T-helper 9 cell (primary cell): ENCODE results near the gene ANO2.

ENCODE experiments used
- DNase-seq: peaks from one replicate; pipeline ENCODE4 v3.0.0-alpha.2; 2020

The ANO2 gene

DNA sequence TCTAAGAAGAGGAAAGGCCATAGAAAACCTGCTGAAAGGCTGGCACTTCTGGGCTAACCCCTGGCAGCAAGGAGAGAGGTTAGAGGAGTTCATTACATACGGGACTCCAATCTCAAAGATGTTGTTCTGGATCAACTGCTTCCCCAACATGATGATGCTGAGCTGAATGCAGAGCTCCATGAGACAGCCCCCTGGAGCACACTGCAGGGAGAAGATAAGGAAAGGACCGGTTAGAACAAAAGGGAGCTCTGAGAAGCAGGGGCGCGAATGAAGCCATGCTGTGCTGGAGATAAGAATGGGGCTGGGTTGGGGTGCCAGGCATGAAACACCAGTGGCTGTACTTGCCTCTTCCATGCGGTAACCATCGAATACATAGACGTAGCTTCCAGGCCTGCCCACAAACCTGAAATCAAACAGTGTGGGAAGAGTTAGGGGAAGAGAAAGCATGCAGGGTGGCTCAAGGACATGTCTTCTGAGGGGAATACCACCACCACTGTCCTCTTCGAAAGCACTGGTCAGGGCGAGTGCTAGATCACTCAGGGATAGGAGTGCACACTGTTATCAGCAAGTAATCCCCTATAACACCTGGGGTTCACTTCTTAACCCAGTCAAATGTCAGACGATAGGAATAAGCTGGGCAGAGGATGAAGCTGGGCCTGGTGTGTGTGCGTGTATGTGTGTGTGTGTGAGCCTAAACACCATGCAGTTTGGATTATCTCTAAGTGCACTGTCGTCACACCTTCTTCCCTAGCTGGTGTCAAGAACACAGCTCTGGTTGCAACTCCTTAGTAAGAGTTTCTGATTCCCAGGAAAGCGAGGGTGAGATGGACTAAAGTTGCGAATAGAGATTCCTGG is 332.3 kb downstream of the ANO2 start:
- DNase-seq, result no peak

DNA sequence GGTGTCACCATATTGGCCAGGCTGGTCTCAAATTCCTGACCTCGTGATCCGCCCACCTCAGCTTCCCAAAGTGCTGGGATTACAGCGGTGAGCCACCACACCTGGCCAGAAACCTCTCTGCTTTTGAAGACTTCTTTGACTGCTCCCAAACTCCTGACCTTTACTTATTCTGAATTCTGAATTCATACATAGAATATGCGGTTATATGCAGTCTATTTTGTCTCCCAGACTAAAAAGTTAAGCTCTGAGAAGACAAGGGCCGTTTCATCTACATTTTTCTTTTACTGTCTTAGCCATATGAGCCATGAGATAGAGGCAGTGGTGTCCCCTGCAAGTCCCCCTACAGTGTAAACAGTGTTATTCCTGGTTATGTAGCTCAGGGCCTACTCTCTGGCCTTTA is 333.9 kb downstream of the ANO2 start:
- DNase-seq, result no peak

DNA sequence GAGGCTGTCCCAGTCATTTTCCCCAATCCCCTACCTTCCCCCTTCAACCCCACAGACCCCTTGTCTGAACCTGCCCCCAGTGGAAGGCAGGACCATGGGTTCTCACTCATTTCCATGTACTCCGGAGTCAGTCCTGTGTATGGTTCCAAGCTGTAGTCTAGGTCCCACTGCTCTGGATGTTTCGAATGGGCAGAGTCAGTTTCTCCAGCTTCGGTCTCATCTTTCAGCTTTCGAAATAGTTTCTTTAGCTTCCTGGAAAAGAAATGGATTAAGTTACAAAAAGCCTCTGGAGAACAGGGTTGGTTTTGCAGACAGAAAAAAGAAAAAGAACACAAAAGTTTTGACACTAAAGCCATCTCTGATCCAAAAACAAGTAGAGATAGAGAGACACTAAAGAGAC is 345.7 kb downstream of the ANO2 start:
- no peak for DNase-seq

DNA sequence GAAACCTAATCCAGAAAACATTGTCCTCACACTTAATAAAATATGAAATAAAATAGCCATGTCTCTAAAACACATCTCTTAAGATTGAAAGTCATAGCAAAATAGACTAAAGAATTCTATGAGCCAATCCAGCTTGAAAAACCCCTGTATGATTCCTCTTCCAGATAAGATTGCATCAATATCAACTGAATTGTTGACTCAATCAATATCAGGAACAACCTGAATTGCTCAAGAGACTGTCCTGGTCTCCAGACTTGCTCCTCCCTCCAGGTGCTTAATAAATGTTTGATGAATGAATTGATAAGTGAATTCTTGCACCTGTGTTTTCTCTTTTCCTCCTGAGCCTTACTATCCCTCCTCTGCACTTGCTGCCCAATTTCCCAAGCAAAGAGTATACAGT is 351.1 kb downstream of the ANO2 start:
- no peak for DNase-seq

DNA sequence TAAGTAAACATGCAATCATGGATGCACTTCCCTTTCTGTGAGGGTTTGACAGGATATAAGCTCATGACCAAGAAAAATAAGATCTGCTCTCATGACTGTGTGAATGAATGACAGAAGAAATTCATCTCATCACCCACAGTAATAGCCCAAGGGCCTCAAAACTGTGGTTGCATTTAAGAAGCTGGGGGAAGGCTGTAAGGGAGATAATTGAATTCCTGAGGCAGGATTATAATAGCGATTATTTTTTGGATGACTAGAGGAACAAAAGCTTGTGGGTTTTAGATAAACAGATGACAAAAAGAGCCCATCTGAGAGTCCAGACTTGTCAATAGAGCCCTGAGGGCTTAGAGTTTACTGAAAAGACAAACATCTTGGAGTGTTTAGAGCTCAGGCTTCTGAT is 352.0 kb downstream of the ANO2 start:
- no peak for DNase-seq

DNA sequence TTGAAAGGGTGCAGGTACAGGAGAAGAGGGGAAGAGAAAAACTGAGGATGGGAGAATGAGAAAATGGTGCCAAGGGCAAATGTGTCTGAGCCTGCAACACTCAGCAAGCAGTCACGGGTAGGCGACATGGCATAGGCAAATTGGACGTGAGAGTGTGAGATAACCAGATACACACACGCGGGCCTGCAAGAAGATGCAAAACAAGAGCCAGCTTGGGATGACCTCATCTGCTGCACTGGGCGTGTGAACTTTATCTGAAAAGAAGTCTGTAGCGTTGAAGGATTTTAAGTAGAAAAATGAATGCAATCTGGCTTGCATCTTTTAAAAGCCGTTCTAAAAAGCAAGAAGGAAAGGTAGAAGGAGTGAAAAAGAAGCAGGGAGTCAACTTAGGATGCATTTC is 352.7 kb downstream of the ANO2 start:
- no peak for DNase-seq

DNA sequence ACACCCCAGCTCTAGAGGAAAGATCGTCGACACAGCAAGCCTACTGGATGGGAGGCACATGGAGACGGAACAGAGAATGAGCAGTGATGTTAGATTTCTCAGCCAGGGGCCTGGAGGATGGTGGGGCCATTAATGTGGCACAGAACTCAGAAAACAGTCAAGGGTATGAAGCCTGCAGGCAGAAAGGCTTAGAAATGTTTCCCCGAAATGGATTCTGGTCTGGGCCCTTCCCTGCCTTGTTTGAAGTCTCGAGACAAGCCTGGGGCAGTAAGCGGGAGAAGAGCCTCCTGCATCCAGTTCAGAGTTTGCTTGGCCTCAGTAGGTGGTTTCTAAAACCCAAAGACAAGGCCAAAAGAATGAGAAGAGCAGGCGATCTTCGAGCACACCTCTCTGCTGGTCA is 354.7 kb downstream of the ANO2 start:
- DNase-seq, result no peak

DNA sequence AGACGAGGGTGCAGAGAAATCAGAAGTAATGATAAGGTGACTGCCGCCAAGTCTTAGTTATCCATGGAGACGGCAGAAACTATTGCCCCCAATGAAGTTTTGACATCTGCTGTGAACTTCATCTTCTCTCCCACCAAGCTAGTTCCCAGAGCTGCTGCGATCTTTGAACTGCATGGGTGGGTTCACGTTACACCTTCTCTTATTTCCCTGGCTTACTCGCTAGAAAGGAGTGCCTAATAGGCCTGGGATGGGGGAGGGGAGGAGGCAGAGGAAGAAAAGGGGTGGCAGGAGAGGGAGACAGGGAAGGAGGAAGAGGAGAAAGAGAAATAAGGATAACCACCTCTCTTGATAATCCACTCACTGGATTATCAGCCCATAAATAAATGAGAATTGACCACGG is 356.0 kb downstream of the ANO2 start:
- no peak for DNase-seq

DNA sequence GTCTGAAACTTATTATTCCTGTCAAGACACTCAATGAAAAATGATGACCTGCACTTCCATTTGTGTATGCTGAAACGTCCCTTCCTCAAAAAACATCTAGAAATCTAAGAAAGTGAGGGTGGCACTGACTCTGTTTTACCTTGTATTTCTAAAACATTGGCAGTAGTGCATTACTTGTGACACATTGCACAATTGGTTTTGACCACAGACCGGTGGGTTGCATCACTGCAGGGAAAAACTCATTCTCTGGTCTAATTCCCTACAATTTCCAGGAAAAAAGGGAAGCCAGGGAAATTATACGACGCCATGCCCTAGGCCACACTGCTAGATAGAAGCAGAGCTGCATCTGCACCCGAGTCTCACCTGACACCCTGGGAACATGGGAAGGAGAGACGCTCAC is 356.5 kb downstream of the ANO2 start:
- DNase-seq, result no peak

DNA sequence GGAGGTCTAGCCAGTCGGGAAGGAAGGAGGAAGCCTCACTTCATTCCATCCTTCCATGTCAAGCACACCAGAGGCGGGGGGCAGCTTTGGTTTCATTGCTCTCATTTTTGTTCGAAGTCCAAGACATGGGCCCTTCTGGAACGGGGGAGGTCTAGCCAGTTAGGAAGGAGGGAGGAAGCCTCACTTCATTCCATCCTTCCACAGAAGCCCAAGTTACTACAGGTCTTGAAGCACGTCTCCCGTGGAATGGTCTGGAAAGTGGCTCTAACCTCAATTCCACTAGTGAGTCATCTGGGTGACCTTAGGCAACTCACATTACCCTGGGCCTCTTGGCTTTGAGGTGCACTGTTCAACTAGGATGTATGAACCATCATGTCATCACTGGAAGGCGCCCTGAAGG is 356.9 kb downstream of the ANO2 start:
- no peak for DNase-seq

DNA sequence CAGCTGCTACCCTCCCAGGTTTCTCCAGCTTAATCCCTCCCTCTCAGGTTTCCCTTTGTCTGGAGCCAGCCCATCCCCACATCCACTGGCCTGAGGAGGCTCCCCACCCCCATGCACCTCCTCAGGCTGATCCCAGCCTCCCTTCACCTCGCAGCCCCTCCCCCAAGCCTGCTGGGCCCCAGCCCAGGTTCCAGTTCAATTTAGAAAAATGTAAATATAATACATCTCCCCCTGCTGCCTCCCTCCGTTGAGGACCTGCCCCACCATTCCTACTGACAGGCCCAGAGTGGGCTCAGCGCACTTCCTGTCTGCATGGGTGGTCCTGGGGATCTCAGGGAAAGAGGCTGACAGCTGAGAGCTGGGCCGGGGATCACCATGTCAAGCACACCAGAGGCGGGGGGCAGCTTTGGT is 357.3 kb downstream of the ANO2 start:
- no peak for DNase-seq

DNA sequence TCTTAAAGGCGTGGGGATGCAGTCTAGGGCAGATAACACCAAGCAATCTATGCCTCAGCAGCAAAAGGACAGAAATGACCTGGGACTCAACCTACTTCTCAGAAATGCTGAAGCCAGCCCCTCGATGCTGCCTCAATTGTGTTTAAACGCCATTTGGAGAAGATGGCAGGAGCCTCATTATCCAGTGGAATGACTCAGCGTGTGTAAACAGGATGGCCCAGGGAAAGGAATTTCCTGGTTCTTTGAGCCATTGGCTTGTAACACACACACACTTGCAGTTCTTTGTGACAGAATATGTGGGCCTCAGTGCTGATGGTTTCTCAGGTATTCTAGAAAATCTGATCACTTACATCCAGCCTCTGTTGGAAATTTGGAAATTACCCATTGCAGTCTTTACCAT is 358.9 kb downstream of the ANO2 start:
- DNase-seq, result no peak

DNA sequence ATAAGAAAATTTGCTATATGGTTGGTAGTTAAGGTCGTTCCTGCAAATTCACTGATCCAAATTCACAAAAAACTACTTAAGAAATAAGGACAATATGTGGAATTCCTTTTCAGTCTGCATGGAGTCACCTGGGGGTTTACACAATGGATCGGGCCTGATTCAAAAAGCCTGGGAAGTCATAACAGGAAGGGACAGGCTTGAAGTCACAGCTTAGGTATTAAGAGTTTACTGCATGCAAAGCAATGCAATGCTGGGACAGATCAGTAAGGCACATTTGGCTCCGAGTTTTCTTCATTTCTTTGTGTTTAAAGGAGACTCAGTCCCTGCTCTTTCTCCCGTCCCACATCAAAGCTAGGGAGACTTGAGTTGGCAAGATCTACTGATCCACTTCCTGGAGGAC is 359.9 kb downstream of the ANO2 start:
- DNase-seq, result no peak

DNA sequence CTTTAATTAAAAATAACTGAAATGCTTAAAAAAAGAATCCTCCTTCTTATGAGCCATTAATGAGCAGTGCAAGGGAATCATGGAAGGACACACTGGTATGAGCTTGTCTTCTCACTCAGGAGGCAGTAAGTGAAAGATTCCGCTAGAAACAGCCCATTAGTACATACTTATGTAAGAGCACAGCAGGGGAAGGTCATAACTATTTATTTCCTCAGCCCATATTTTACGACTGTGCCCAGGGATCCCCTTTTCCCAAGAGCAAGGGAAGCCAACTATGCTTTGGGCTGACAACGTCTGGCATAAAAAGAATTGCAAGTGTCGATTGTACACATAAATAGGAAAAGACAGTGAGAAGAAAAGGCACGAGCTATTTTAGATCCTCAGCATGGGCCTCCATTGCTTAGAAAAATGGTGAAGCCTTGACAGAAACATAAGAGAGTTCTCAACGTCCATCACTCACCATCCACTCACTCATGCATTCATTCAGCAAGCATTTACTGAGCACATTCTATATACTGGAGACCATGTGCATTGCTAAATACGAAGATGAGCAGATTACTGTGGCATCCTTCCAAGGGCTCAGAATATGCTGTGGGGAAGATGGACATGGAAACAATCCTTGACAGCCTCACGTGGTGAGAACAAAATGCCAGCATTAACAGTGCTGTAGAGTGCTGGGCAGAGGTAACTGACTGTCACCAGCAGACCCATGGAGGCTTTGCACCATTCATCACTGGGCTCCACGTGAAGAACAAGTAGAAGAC is 360.5 kb downstream of the ANO2 start:
- DNase-seq, result no peak

DNA sequence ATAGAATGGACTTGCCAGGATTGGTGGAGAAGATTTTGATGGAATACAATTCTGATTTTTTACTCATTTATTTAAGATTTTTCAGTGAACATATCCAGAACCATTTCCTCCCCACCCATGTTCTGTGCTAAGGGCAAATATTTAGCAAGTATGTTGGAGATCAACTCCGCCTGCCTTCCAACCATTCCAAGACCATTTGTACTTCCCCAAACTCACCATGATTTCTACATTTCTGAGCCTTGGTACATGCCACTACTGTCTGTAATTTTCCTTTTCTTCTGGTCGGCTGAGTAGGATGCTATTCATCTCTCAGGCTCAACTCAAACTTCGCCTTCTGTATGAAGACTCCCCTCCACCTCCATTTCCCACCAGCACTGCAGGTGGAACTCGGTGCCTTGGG is 362.5 kb downstream of the ANO2 start:
- DNase-seq, result no peak

DNA sequence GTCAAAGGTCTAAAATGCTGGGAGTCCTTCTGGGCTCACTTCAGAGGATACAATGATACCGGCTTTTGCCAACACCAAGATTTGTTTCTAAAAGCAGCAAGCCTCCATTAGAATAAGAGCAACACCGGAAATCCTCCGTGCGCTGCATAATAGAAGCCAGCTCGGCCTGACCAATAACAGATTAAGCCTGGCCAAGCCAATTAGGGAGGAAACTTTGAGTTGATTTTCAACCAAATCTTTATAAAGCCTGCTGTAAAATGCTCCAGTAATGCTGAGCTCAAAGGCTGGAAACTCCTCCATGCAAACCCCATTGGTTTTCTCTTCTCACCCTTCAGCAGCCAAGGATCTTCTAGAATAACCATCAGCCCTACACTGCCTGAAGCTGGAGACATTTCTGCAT is 363.0 kb downstream of the ANO2 start:
- DNase-seq, result no peak

DNA sequence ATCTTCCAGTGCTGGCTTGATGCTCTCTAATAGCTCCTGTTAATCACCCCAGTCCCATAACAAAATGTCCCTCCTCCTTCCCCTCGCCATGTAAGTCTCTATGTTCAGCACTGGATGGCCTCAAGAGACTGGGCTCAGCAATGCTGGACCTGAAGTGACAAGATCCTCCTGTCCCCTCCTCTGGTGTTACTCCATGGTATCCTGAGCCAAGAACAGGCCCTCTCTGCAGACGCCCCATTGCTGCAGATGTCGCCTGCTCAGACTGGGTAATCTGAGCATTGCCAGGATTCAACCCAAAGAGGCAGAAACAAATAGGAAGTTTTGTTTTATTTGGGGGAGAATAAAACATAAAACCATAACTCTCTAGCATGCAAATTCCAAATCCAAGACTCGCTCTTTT is 363.4 kb downstream of the ANO2 start:
- no peak for DNase-seq

DNA sequence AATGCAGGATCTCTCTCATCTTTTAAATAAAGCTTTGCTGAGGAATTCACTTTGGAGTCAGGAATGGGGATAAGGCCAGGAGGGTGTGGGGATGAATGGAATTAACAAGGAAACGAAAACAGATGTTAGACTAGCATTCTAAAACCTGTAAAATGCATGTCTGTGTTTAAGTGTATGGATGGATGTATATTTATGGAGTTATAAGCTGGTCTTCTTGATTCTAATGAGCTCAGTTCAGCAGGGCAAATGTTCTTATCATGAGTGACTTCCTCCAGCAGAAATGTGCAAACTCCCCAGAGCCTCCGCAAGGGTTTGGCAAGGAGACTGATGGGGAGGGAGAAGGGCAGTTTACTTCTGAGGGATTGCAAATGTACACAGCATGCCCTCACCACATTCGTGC is 364.0 kb downstream of the ANO2 start:
- no peak for DNase-seq

DNA sequence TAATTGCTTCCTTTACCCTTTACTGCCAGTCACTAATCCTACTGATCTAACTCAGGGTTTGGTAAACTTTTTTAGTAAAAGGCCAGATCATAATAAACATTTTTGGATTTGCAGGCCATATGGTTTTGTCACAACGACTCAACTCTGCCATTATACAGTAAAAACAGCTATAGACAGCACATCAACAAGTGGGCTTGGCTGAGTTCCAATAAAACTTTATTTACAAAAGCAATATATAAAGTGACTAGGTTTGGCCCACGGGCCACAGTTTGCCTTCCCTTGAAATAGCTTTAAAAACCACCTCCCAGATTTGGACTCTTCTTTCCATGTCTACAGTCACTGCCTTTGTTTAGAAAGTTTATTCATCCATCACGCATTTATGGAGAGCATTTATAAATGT is 366.3 kb downstream of the ANO2 start:
- no peak for DNase-seq

DNA sequence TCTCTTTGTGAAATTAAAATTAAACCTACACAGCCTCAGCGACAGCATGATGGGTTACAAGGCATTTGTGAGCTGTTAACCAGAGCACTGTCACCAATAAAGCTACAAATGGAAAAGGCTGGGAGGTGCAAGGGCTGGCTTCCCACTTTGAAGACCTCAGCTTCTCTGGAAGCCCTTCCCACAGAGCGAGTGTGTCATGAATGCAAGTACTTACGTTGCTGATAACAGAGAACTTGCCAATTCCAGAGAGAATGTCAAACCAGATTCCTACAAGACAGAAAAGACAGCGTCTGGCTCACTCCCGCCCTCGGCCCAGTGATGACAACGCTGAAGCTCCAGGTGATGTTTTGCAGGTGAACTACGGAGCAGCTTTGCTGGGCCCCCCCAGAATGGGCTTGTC is 367.3 kb downstream of the ANO2 start:
- no peak for DNase-seq

DNA sequence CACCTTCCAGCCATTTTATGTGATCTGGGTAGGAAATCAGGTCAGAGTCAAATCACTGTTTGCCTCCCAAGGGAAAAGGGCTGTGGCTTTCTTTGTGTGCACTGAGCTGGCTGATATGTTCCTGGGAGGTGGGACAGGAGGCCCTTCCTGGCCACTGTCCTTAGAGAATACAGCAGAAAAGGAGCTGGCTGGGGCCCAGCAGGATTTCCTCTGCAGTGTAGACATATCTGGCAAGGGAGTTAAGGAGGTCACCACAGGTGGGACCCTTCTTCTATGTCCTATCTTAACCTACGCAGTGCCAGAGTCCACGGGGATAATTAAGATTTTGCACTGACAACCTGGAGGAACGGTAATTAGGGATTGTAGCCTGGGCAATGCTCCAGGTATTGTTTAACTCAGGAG is 367.8 kb downstream of the ANO2 start:
- DNase-seq, result no peak

DNA sequence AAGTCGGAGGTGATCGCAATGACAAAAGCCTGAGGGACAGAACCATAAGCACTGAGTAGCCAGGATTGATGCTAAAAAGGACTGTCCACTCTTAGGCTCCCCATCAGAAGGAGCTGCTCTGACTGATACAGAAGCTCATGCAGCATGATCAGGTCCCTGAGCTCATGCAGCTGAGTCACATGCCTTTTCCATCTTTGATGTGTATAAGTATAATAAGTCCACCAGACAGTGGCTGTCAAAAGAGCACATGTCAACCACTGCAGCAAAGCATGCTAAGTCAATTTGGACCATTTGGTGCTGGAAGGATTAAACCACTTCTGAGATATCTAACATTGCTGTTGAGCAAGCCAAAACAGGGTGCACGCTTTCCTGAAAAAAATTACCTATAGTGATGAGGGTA is 369.1 kb downstream of the ANO2 start:
- no peak for DNase-seq

DNA sequence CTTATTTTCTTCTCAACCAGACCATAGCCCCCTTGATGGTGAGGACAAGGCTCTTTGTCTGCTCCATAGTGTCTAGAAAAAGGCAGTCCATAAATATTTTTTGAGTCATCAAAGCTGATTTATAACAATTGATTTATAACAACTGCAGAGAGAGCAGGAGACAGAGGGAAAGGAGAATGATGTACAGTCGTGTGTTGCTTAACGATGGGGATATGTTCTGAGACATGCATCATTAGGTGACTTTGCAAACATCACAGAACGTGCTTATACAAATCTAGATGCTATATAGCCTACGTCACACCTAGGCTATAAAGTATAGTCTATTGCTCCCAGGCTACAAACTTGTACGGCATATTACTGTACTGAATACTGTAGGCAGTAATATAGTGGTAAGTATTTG is 369.8 kb downstream of the ANO2 start:
- no peak for DNase-seq

DNA sequence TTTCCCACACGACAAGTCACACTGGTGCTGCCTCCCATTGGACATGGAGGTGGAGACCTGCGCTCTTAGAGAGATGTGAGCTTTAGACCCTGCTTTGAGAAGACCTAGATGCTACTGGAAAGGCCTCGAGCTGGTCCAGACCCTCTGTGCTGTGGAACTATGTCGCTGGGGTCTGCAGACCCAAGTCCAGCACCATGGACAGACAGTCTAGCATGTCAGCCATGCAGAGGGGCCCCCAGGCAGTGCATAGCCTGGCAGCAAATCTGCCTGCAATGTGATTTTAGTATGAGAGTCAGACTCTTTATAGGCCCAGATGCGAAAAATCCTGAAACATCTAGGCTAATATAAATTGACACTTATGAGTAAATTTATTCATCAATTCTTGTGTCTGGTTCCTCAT is 371.7 kb downstream of the ANO2 start:
- DNase-seq, result no peak

DNA sequence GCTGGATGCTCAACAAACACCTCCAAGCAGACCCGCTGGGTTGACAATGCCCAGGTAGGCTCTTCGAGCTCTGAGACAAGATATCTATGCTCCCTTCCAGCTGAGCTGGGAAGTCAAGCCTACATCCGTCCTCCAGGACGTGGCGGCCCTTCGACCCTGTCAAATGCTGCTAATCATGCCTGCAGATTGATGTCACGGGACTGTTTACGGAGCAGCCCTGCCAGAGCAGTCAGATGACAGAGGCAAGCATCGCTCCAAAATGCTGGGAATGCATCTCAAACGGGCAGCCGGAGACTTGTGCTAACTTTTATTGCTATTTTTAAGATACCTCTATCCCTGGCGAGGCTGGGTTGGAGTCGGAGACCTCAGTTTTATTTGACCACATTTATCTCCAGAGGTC is 373.9 kb downstream of the ANO2 start:
- DNase-seq, result no peak
